Lower lobe of right lung (tissue), 2 donors: ENCODE results near the gene FAM118A. TPM values are rescaled to one million over a fixed set of nuclear protein-coding genes. Genes with fewer than 3 reads are reported as not detected.
"Not testable (repeated sequence)": the region's sequence is repeated elsewhere in the genome, so short reads cannot be mapped to it uniquely, and the experiment has no call there.

Experiments
- ATAC-seq, 2 donors: fragments of 200-7000 bp; cut with Tn5 transposase; one replicate each; pipeline ENCODE4 v1.9.1; 2020 to 2022; ENCODE audit warnings: mild to moderate bottlenecking in 2 of 2, moderate library complexity in 2 of 2
- DNase-seq: peaks from one replicate; pipeline ENCODE4 v3.0.0-alpha.2; 2020
- H3K27ac ChIP-seq: fragments of 200-600 bp; one replicate; pipeline ENCODE4 v1.8.0; 2022
- H3K27me3 ChIP-seq: fragments of 200-600 bp; one replicate; pipeline ENCODE4 v1.8.0; 2022; ENCODE audit warnings: low read depth
- H3K36me3 ChIP-seq: fragments of 200-600 bp; one replicate; pipeline ENCODE4 v1.8.0; 2022; ENCODE audit warnings: mild to moderate bottlenecking
- H3K4me1 ChIP-seq: fragments of 200-600 bp; one replicate; pipeline ENCODE4 v1.8.0; 2022
- H3K4me3 ChIP-seq: fragments of 200-600 bp; one replicate; pipeline ENCODE4 v1.8.0; 2022; ENCODE audit warnings: mild to moderate bottlenecking
- H3K9me3 ChIP-seq: fragments of 200-600 bp; one replicate; pipeline ENCODE4 v1.8.0; 2022
- intact Hi-C: fragments of 100-400 bp; cut with DNase I; formaldehyde crosslinking; loops from one replicate; pipeline ENCODE4 v1.11.0; 2022
- total RNA-seq: library from RNA; stranded (reverse); fragmentation: NEBNext Ultra II Directional; extraction: Animal tissue kit (Norgen Biotek cat#: 25700); gene quantifications from one replicate; pipeline ENCODE4 v1.2.1, GENCODE V29; 2021
- TF ChIP-seq, protein P1 (sequence below): fragments of 200-600 bp; IDR thresholded peaks from one replicate; pipeline ENCODE4 v1.8.0; 2022; ENCODE audit warnings: antibody characterized with exemption, mild to moderate bottlenecking
- donor health status: DM: no; HTN: yes; CAD: no; lungs with severe emphysema.

Gene FAM118A
- total RNA-seq, 1 donor from 2014 or later = 19.8 TPM

DNA sequence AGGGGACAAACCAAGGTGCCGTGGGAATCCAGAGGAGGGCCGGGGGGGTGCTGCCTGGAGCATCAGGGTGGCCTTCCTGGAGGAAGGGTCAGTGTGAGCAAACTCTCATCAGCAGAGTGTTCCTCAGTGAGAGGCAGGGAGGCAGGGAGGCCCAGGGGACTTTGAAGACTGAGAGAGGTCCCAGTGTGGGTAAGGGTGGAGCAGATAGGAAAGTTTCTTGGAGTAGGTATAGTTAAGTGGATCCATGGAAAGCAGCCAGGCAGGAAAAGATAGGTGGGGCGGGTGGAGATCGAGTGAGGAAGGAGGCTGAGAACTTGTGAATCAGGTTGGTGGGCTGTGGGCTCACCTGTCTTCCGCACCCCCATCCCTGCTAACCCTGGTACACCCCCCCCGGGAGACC lies 15.7 kb upstream of the FAM118A start:
- TF ChIP-seq, protein P1, sequence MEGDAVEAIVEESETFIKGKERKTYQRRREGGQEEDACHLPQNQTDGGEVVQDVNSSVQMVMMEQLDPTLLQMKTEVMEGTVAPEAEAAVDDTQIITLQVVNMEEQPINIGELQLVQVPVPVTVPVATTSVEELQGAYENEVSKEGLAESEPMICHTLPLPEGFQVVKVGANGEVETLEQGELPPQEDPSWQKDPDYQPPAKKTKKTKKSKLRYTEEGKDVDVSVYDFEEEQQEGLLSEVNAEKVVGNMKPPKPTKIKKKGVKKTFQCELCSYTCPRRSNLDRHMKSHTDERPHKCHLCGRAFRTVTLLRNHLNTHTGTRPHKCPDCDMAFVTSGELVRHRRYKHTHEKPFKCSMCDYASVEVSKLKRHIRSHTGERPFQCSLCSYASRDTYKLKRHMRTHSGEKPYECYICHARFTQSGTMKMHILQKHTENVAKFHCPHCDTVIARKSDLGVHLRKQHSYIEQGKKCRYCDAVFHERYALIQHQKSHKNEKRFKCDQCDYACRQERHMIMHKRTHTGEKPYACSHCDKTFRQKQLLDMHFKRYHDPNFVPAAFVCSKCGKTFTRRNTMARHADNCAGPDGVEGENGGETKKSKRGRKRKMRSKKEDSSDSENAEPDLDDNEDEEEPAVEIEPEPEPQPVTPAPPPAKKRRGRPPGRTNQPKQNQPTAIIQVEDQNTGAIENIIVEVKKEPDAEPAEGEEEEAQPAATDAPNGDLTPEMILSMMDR = no peak
- Histone ChIP-seq H3K9me3 (no peaks in the 10 kb centered on the region), H3K4me3 (no peak overlapping the region), H3K4me1 (peaks cover 5% of the 10 kb centered on the region), H3K36me3 (no peaks in the 10 kb centered on the region), H3K27ac (no peak overlapping the region), H3K27me3 (no peaks in the 10 kb centered on the region)
- DNase-seq = no peak
- intact Hi-C loops = no loop called here
- no peak for ATAC-seq

DNA sequence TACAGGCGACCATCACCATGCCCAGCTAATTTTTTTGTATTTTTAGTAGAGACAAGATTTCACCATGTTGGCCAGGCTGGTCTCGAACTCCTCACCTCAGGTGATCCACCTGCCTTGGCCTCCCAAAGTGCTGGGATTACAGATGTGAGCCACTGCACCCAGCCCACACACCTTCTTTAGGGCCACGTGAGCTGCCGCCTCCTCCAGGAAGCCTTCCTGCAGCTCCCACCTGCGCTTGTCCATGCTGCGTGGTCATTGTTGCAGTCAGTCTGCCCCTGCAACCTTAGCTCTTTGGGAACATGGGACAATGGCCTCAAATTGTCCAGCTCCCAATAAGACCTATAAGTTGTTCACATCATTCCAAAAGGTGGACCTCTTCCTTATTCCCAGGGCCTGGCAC lies 14.7 kb upstream of the FAM118A start:
- H3K27ac ChIP-seq, ATAC-seq, H3K9me3 ChIP-seq: not testable (repeated sequence)

DNA sequence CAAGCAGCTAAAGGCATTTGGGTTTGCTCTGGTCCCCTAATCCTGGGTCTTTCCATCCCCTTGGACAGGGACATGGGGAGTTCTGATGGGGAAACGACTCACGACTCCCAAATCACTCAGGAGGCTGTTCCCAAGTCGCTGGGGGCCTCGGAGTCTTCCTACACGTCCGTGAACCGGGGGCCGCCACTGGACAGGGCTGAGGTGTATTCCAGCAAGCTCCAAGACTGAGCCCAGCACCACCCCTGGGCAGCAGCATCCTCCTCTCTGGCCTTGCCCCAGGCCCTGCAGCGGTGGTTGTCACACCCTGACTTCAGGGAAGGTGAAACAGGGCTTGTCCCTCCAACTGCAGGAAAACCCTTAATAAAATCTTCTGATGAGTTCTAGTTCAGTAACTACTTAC lies 14.2 kb upstream of the FAM118A start:
- ATAC-seq (no peak), DNase-seq (no peak)
- intact Hi-C loops = no loop called here

More for the DNA sequence above, 14.7 kb upstream of the FAM118A start:
- DNase-seq, intact Hi-C loops, H3K4me1 ChIP-seq, H3K27me3 ChIP-seq, H3K36me3 ChIP-seq, H3K4me3 ChIP-seq: not testable (repeated sequence)

DNA sequence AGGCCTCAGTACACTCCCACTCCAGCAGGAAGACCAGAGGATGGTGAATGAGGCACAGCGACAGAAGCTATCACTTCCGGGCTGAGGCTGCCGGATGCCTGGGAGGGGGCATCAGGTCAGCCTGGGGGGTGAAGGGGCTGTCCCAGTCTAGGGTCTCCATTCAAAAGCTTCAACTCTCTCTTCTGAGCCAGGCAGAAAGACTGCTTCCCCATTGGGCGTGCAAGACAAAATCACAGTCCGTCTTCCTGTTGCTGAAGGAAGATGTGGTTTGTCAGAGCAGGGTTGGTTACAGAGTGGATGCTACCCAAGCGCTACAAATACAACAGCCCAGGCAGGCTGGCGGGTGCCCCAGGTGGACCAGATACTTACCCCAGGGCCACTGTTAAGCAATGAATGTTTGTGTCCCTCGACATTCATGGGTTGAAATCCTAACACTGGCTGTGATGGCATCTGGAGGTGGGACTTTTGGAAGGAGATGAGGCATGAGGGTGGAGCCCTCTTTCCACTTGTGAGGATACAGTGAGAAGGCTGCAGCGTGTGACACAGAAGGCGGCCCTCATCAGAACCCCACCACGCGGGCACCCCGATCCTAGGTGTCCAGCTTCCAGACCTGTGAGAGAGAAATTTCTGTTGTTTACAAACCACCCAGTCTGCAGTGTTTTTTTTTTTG lies 13.0 kb upstream of the FAM118A start:
- Histone ChIP-seq H3K4me3 (no peak overlapping the region), H3K27me3 (no peaks in the 10 kb centered on the region), H3K4me1 (peaks cover 5% of the 10 kb centered on the region), H3K27ac (no peak overlapping the region), H3K36me3 (no peaks in the 10 kb centered on the region), H3K9me3 (no peaks in the 10 kb centered on the region)
- ATAC-seq (no peak), DNase-seq (no peak)
- TF ChIP-seq, protein P1 = no peak
- intact Hi-C loops = no loop called here

More for the DNA sequence above, 14.2 kb upstream of the FAM118A start:
- Histone ChIP-seq H3K4me1 (peaks cover 5% of the 10 kb centered on the region), H3K36me3 (no peaks in the 10 kb centered on the region), H3K9me3 (no peaks in the 10 kb centered on the region), H3K27me3 (no peaks in the 10 kb centered on the region), H3K4me3 (no peak overlapping the region), H3K27ac (no peak overlapping the region)
- TF ChIP-seq, protein P1 = no peak

DNA sequence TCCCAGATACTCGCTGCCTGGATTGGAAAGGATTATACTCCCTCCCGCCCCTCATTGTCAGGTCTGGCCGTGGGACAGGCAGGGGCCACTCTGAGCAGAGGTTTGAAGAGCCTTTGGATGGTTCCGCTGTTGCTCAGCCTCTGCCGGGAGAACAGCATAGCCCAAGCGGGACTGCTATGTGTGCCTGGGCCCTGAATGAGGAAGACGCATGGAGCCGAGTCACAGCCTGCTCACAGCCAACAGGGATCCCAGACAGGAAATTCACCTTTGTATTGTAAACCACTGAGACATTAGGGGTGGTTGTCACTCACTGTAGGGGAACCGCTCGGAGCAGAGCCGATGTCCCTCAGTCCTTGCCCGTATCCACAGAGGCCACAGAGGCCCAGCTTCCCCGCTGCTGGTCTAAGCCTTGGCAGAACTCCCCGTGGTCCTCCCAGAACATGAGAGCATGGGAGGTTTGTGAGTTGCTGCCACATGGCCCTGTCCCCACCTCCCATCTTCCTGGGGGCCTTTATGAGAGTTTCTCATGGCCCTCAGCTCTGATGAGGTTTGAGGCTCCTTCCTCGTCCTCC lies 10.7 kb upstream of the FAM118A start:
- no peaks in the 10 kb centered on the region for H3K4me1 ChIP-seq
- H3K36me3 ChIP-seq = no peaks in the 10 kb centered on the region
- no peaks in the 10 kb centered on the region for H3K9me3 ChIP-seq
- no peak overlapping the region for H3K27ac ChIP-seq
- ATAC-seq (no peak), DNase-seq (no peak)
- TF ChIP-seq, protein P1 = no peak
- H3K27me3 ChIP-seq = no peaks in the 10 kb centered on the region
- H3K4me3 ChIP-seq = no peak overlapping the region
- intact Hi-C loops = no loop called here

DNA sequence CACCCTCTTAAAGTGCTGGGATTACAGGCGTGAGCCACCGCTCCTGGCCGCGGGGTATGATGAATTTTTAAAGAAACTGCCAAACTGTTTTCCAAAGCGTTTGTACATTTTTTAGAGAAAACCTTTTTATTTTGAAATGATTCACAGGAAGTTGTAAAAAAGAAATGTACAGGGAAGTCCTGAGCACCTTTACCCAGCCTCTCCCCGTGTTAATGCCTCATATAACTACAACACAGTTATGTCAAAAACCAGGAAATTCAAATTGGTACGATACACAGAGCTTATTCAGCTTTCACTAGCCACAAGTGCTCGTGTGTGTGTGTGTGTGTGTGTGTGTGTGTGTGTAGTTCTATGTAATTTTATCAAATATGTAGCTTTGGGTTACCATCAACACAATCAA lies 7.0 kb upstream of the FAM118A start:
- Histone ChIP-seq H3K27ac (no peak overlapping the region), H3K27me3 (no peaks in the 10 kb centered on the region), H3K4me1 (no peaks in the 10 kb centered on the region), H3K4me3 (no peak overlapping the region), H3K36me3 (no peaks in the 10 kb centered on the region), H3K9me3 (no peaks in the 10 kb centered on the region)
- no peak for DNase-seq
- ATAC-seq = no peak
- TF ChIP-seq, protein P1 = no peak
- intact Hi-C loops = no loop called here
